COR-L47 (cell line): ENCODE results near the gene MROH7.
"Not testable (repeated sequence)": the region's sequence is repeated elsewhere in the genome, so short reads cannot be mapped to it uniquely, and the experiment has no call there.

Experiments
- DNase-seq: peaks from one replicate; lab custom pipeline; 2025; lab: John Stamatoyannopoulos, UW

MROH7 gene

GRCh38 chr1:54610048-54610447, 31.5 kb upstream of the MROH7 start:
- no peak for DNase-seq

GRCh38 chr1:54610601-54611580, 30.7 kb upstream of the MROH7 start:
- DNase-seq: no peak

GRCh38 chr1:54611621-54612020, 30.0 kb upstream of the MROH7 start:
- DNase-seq: no peak

- DNase-seq: no peak
Measured at GRCh38 chr1:54614024-54614423, 27.6 kb upstream of the MROH7 start.

GRCh38 chr1:54614563-54614962, 27.0 kb upstream of the MROH7 start:
- no peak for DNase-seq

- DNase-seq: no peak
Measured at GRCh38 chr1:54615531-54616279, 25.9 kb upstream of the MROH7 start.

GRCh38 chr1:54619749-54620148, 21.8 kb upstream of the MROH7 start:
- DNase-seq: no peak

- no peak for DNase-seq
Measured at GRCh38 chr1:54623216-54624007, 18.2 kb upstream of the MROH7 start, which contains the start of gene FAM151A. TSS of gene FAM151A (minus strand) at chr1:54623525. CDS start at chr1:54623395, 130 bp downstream.

GRCh38 chr1:54624466-54625464, 16.8 kb upstream of the MROH7 start:
- no peak for DNase-seq

- DNase-seq: no peak
Measured at GRCh38 chr1:54627196-54627595, 14.4 kb upstream of the MROH7 start.

- not testable (repeated sequence) for DNase-seq
Measured at GRCh38 chr1:54635804-54636203, 5.8 kb upstream of the MROH7 start.

- not testable (repeated sequence) for DNase-seq
Measured at GRCh38 chr1:54636461-54637446, 4.8 kb upstream of the MROH7 start.

GRCh38 chr1:54640361-54640760, 1.2 kb upstream of the MROH7 start:
- DNase-seq: no peak

- no peak for DNase-seq
Measured at GRCh38 chr1:54643736-54644135, 2.1 kb downstream of the MROH7 start.

- DNase-seq: no peak
Measured at GRCh38 chr1:54645806-54646676, 4.5 kb downstream of the MROH7 start.

GRCh38 chr1:54649130-54649898, 7.7 kb downstream of the MROH7 start:
- DNase-seq: no peak

- DNase-seq: no peak
Measured at GRCh38 chr1:54649921-54650320, 8.3 kb downstream of the MROH7 start.

- DNase-seq: no peak
Measured at GRCh38 chr1:54650417-54650816, 8.8 kb downstream of the MROH7 start.
